Thyroid gland (tissue), 4 donors: ENCODE results near the gene WDR45.

Source experiments
- CTCF ChIP-seq, 6 experiments: fragments of 200-600 bp in 3 of 6; fragments of 450-650 bp in 3 of 6; sonication (generic) in 3 of 6; IDR thresholded peaks; one replicate each; pipeline ENCODE4 v1.5.1; 2016 to 2019; ENCODE audit warnings: antibody characterized with exemption in 6 of 6, mild to moderate bottlenecking in 2 of 6, inconsistent platforms in 1 of 6, moderate library complexity in 1 of 6
- POLR2A ChIP-seq, 2 donors: fragments of 450-650 bp; IDR thresholded peaks; one replicate each; pipeline ENCODE4 v1.6.1; 2017; ENCODE audit warnings: antibody characterized with exemption in 2 of 2, mild to moderate bottlenecking in 2 of 2, moderate library complexity in 1 of 2

DNA sequence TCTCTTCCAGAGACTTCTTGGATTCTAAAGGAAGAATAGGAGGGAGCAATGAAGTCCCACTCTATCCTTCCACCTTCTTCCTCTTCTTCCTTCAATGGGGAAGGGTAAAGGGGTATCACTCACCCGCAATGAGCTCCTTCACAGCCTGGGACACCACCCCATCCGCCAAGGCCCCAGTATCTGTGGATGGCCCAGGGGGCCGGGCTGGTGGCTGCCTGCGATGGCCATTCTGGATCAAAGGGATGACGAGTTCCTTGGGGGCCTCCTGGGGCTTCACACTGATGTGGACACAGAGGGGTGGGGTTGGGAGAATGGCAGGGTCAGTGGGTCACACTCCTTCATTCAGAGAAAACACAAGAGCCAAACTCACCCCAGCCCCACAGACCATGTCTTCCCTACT, 42.8 kb upstream of the WDR45 start:
- TF ChIP-seq POLR2A (IDR thresholded peaks at IDR 0.05) (no peak), CTCF (IDR thresholded peaks at IDR 0.05) (no peak)
